HG03095 (cell line): Measurements from ENCODE around the gene TTC38.

Experiments used
- ATAC-seq: cut with Tn5 transposase; IDR thresholded peaks from one replicate; pipeline ENCODE4 v1.9.1; 2021; ENCODE audit warnings: moderate library complexity; ENCODE audit not compliant: unreplicated experiment

TTC38 gene

GRCh38 chr22:46275455-46276122 is 7.8 kb downstream of the TTC38 start:
- no peak for ATAC-seq

DNA sequence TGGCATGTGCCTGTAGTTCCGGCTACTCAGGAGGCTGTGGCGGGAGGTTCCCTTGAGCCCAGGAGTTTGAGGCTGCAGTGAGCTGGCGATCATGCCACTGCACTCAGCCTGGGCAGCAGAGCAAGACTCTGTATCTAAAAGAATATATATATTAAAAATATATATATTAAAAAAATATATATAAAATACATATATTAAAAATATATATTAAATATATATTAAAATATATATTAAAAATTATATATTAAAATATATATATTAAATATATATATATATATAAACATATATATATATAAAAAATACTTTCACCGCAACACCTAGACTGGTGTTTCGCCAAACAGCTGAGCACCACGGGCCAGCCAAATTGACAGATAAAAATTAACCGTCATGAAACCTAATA is 8.8 kb downstream of the TTC38 start:
- no peak for ATAC-seq

DNA sequence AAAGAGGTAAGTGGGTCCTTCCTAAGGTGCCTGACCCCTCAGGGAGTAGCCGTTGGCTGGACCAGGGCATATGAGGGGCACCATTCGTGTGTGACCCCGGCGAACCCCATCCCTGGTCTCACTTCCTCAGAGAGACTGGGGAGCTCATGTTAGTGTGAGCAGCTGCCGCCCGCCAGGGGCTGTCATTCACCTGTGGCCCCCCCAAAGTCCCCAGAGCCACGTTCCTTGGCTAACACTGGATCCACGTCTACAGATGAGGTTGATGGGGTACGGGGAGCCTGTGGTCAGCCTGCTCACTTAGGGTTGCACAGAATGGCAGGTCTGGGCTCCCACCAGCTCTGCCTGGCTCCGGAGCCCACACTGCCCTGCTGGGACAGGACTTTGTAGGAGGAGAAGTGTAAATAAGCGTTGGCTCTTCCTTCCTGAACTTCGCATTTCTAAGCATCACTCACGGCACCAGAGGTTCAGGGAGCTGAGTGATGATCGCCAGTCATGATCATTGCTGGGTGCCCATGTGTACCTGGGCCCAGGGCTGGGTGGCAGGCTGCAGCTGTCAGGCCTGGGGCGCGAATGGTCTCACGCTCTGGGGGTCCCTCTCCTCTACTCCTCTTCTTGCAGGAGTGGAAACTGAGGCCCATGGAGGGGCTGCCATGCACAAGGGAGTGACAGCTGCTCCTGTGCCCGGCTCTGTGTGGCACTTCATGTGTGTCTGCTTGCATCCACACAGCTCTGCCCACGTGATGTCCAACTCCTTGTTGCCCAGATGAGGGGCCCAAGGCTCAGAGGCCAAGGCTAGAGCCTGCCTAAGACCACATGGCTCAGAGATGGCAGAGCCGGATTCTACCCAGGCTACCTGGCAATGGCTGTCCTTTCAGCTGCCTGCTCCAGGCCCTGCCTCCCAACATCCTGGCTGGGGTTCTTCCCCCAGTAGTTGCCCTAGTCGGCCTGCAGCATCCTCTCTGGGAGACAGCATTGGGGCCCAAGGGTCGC is 11.1 kb downstream of the TTC38 start:
- ATAC-seq, result no peak

DNA sequence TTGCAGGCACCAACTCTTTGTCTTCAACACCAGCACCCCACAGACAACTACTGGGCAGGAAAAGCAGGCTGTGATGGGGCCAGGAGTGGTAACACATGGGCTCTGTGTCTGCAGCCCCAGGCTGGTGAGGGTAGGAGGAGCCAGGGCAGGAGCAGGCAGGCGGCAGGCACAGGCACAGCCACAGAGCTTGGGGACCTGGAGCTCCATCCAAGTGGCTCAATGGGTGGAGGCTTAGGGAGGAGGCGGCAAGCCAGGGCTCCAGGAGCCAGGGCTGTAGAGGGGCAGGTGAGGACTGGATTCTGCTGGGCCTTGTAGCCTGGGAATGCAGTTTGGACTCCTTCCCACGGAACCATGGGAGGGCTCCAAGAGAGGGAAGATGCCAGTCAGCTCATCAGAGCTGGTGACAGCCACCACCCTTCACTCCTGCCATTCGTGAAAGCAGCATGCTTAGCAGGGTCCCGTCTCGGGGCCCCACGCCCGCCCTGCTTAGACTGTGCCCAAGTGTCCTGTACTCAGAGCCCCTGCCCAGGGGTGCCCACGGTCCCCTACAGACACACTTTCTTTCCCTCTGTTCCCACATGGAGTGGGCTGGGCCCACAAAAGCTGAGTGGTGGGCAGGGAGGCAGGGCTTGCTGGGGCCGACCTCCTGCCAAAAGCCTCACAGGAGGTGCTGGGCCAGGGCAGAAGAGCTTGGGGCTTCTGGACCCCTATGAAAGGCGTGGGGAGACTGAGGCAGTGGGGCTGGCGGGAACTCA is 12.4 kb downstream of the TTC38 start:
- no peak for ATAC-seq

- ATAC-seq, result no peak
Observed at GRCh38 chr22:46280999-46281623, 13.3 kb downstream of the TTC38 start.

- ATAC-seq, result no peak
Observed at GRCh38 chr22:46281866-46282678, 14.3 kb downstream of the TTC38 start.

DNA sequence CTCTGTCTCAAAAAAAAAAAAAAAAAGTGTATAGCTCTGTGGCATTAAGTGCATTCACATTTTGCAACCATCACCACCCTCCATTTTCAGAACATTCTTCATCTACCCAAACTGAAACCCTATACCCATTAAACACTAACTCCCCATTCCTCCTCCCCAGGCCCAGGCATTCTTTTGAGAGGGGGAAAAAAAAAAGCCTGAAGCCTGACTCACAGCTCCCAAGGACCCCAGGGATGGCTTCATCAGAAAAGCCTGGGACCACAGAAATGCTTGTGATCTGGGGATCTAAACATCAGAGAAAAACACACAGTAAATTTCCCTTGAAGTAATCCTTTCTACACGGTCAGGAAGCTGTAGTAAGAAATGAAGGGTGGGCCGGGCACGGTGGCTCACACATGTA is 18.2 kb downstream of the TTC38 start:
- no peak for ATAC-seq

GRCh38 chr22:46286941-46287872 is 19.4 kb downstream of the TTC38 start:
- ATAC-seq, result no peak

- ATAC-seq, result peak; percentile 74
Observed at GRCh38 chr22:46287873-46288751, 20.3 kb downstream of the TTC38 start.

DNA sequence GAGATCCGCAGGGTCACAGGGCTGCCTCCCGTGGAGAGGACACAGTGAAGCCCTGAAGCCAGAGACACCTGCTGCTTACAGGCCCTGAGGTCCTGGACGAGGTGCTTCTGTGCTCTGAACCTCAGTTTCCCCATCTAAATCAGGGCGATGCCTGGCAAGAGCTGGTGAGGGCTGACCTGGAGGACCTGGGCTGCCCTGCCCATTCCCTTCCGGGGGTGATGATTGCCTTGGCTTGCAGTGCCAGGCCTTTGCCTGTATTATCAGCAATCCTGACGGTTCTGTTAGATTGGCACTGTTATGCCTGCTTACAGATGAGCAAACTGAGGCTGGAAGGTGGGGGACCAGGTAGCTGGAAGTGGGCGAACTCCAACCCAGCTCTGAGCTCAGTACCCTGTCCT is 21.0 kb downstream of the TTC38 start:
- ATAC-seq, result no peak

DNA sequence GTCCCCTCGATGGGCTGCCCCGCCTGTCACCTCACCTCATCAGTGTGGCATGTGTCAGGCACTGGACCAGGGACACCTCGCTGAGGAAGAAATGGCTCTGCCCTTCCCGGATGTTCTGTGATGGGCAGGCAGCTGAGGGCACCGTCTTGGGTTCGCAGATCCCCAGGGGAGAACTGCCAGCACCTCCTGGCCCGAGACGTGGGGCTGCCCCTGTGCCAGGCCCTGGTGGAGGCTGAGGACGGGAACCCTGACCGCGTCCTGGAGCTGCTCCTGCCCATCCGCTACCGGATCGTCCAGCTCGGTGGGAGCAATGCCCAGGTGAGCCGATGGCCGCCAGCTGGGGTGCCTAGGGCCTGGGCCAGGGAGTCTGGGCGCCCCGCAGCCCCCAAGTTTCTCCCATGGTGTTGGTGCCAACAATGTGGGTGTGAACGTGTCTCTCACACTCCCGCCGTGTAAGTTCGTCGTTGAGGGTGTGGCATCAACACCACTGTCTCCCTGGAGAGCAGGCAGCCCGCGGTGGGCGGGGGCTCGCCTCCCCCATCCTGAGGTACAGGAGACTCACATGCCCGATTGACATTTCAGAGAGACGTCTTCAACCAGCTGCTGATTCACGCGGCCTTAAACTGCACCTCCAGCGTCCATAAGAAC is 21.6 kb downstream of the TTC38 start:
- no peak for ATAC-seq

GRCh38 chr22:46290121-46290842 is 22.5 kb downstream of the TTC38 start:
- ATAC-seq, result no peak

GRCh38 chr22:46290843-46291785 is 23.3 kb downstream of the TTC38 start:
- no peak for ATAC-seq

- no peak for ATAC-seq
Observed at GRCh38 chr22:46292173-46292572, 24.4 kb downstream of the TTC38 start.

DNA sequence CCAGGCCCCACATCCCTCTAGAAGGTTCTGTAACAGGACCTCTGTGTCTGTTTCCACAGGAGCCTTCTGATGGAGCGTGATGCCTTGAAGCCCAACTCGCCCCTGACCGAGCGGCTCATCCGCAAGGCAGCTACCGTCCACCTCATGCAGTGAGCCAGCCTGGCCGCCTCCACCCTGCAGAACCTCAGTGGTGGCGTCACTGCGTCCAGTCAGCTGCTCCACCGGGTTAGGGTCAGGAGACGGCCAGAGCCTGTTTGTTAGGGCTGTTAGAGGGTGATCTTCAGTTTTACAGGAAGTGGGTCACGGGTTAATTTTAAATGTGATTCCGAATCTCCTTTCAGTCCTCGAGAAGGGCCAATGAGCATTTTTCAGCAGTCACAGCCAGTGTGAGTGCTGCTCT is 24.9 kb downstream of the TTC38 start:
- ATAC-seq, result no peak
